Heart left ventricle (tissue), 13 donors: ENCODE data around the gene ACOXL.

Experiments
- POLR2A ChIP-seq, 2 donors: fragments of 450-650 bp; IDR thresholded peaks; one replicate each; pipeline ENCODE4 v1.6.1; 2017; ENCODE audit warnings: antibody characterized with exemption in 2 of 2, mild to moderate bottlenecking in 2 of 2, moderate library complexity in 2 of 2
- TF ChIP-seq, protein P1 (sequence below), 12 donors: fragments of 200-600 bp; sonication (generic) in 4 of 12; IDR thresholded peaks; one replicate each; pipeline versions ENCODE4 v1.5.0 to v1.8.0; 2018 to 2022; ENCODE audit warnings: antibody characterized with exemption in 12 of 12, mild to moderate bottlenecking in 5 of 12
- donor health status: ischemic (EF 13 %, LVEDD 7.1; RV severe dilation, severe dysfunction).
- donor health status: DM: no; HTN: yes; CAD: no.
- donor health status: DM: no; HTN: no; CAD: no.
- donor health status: ischemic (EF 25% LVEDD 6.9; RV normal size, moderate dysfunction).
- donor health status: ischemic (EF 25% LVEDD 5.7; RV mildly dilated, moderate dysfunction).
- donor health status: ischemic (EF 35%, LVEDD 5.7; RV mildly dilated, moderate dysfunction).
- donor health status: nonischemic (EF 11% LVEDD 7.7; RV severe dilation, severe dysfunction).
- donor health status: DM: yes; HTN: yes; CAD: no.
- donor health status: PGD.
- donor health status: ischemic (EF 29% LVEDD 5.4; RV normal size, mild dysfunction).
- donor health status: nonischemic (EF 23%, LVEDD 6.1; RV moderate dilation, normal function).

DNA sequence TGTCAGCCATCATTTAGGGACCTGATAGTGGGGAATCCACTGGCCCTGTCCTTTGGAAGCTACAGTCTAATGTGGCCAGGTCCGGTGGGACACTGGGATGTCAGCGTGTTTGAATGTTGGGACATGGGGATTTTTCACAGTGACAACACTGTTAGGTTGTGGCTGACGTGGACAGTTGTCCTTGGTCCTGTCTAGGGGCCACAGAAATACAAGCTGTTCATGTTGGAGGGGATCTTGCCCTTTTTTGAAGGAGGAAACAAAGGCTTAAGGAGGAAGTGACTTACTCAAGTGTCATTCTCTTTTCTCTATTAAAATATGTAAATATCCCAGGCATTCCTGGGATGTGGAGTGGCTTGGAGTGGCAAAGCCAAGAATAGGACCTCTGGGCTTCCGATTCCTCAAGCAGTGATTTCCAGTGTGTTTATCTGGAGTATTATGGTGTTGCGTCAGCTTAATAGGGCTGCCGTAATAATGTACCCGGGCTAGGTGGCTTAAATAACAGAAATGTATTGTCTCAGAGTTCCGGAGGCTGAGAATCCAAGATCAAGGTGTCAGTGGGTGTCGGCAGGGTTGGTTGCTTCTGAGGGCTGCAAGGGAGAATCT is 8.5 kb downstream of the ACOXL start:
- TF ChIP-seq, protein P1, sequence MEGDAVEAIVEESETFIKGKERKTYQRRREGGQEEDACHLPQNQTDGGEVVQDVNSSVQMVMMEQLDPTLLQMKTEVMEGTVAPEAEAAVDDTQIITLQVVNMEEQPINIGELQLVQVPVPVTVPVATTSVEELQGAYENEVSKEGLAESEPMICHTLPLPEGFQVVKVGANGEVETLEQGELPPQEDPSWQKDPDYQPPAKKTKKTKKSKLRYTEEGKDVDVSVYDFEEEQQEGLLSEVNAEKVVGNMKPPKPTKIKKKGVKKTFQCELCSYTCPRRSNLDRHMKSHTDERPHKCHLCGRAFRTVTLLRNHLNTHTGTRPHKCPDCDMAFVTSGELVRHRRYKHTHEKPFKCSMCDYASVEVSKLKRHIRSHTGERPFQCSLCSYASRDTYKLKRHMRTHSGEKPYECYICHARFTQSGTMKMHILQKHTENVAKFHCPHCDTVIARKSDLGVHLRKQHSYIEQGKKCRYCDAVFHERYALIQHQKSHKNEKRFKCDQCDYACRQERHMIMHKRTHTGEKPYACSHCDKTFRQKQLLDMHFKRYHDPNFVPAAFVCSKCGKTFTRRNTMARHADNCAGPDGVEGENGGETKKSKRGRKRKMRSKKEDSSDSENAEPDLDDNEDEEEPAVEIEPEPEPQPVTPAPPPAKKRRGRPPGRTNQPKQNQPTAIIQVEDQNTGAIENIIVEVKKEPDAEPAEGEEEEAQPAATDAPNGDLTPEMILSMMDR (IDR thresholded peaks at IDR 0.05), result no peak
- TF ChIP-seq POLR2A (IDR thresholded peaks at IDR 0.05), result no peak
